ENCODE measurements around the gene AKT3.
"Not testable (repeated sequence)": the region's sequence is repeated elsewhere in the genome, so short reads cannot be mapped to it uniquely, and the experiment has no call there.

Gene AKT3

GRCh38 chr1:243772361-243773050 lies 77.5 kb downstream of the AKT3 start:
- not testable (repeated sequence) for DNase-seq

GRCh38 chr1:243770860-243771259 lies 79.2 kb downstream of the AKT3 start:
- no peak for DNase-seq

- no peak for DNase-seq
These were observed 84.4 kb downstream of the AKT3 start for GRCh38 chr1:243765676-243766075.

GRCh38 chr1:243763806-243764205 lies 86.2 kb downstream of the AKT3 start:
- DNase-seq = no peak

- DNase-seq = no peak
These were observed 91.4 kb downstream of the AKT3 start for GRCh38 chr1:243758647-243759046.

- no peak for DNase-seq
These were observed 93.5 kb downstream of the AKT3 start for GRCh38 chr1:243756529-243756928.

GRCh38 chr1:243754348-243754747 lies 95.7 kb downstream of the AKT3 start:
- DNase-seq = no peak

GRCh38 chr1:243751506-243751905 lies 98.5 kb downstream of the AKT3 start:
- DNase-seq = no peak

- DNase-seq = no peak
These were observed 101.2 kb downstream of the AKT3 start for GRCh38 chr1:243748706-243749283.

- DNase-seq = no peak
These were observed 101.8 kb downstream of the AKT3 start for GRCh38 chr1:243748227-243748626.

- DNase-seq = no peak
These were observed 103.3 kb downstream of the AKT3 start for GRCh38 chr1:243746751-243747150.

GRCh38 chr1:243745356-243745755 lies 104.7 kb downstream of the AKT3 start:
- DNase-seq = no peak

- DNase-seq = no peak
These were observed 107.2 kb downstream of the AKT3 start for GRCh38 chr1:243742819-243743218.

- no peak for DNase-seq
These were observed 109.6 kb downstream of the AKT3 start for GRCh38 chr1:243740255-243740999.

- DNase-seq = no peak
These were observed 110.6 kb downstream of the AKT3 start for GRCh38 chr1:243739335-243740003.

- no peak for DNase-seq
These were observed 112.0 kb downstream of the AKT3 start for GRCh38 chr1:243738020-243738419.

GRCh38 chr1:243735457-243735856 lies 114.6 kb downstream of the AKT3 start:
- no peak for DNase-seq

GRCh38 chr1:243734308-243734695 lies 115.7 kb downstream of the AKT3 start:
- DNase-seq = no peak

GRCh38 chr1:243733670-243734307 lies 116.3 kb downstream of the AKT3 start:
- no peak for DNase-seq

GRCh38 chr1:243732637-243733036 lies 117.4 kb downstream of the AKT3 start:
- no peak for DNase-seq

GRCh38 chr1:243731974-243732625 lies 117.9 kb downstream of the AKT3 start:
- no peak for DNase-seq

- no peak for DNase-seq
These were observed 118.6 kb downstream of the AKT3 start for GRCh38 chr1:243731301-243731891.

Measured in stimulated activated CD8-positive, alpha-beta memory T cell treated with anti-CD3 and anti-CD28 coated beads, Interleukin-4, amount 100 ng/mL, for 48 hours (primary cell).